Stomach (tissue), 9 donors: Measurements from ENCODE around the gene KRT17. TPM values are rescaled to one million over a fixed set of nuclear protein-coding genes. Genes with fewer than 3 reads are reported as not detected.
"Not testable (repeated sequence)": the region's sequence is repeated elsewhere in the genome, so short reads cannot be mapped to it uniquely, and the experiment has no call there.

ENCODE experiments used
- DNase-seq, 2 donors: peaks; one replicate each; pipeline versions ENCODE4 v3.0.0 to v3.0.0-alpha.2; 2013 to 2019
- H3K27ac ChIP-seq, 5 donors: fragments of 200-600 bp in 4 of 5; sonication (generic) in 4 of 5; one replicate each; pipeline ENCODE4 v1.5.1; 2013 to 2019; ENCODE audit warnings: mild to moderate bottlenecking in 1 of 5, moderate library complexity in 1 of 5
- H3K27me3 ChIP-seq, 3 donors: fragments of 200-600 bp; sonication (generic); one replicate each; pipeline ENCODE4 v1.5.1; 2017 to 2019; ENCODE audit warnings: mixed run types in 1 of 3
- H3K36me3 ChIP-seq, 4 donors: fragments of 200-600 bp; sonication (generic); 1 replicate in 3 of 4; 2 replicates in 1 of 4; pipeline ENCODE4 v1.5.1; 2016 to 2019
- H3K4me1 ChIP-seq, 4 donors: fragments of 200-600 bp; sonication (generic); one replicate each; pipeline ENCODE4 v1.5.1; 2016 to 2019
- H3K4me3 ChIP-seq, 4 donors: fragments of 200-600 bp; sonication (generic) in 3 of 4; one replicate each; pipeline ENCODE4 v1.5.1; 2016 to 2019; ENCODE audit warnings: mild to moderate bottlenecking in 1 of 4
- H3K9me3 ChIP-seq, 4 donors: fragments of 200-600 bp; sonication (generic); one replicate each; pipeline ENCODE4 v1.5.1; 2016 to 2019
- CTCF ChIP-seq, 7 experiments: fragments of 450-650 bp in 4 of 7; fragments of 200-600 bp in 3 of 7; sonication (generic) in 3 of 7; IDR thresholded peaks; one replicate each; pipeline ENCODE4 v1.5.1; 2016 to 2019; ENCODE audit warnings: antibody characterized with exemption in 7 of 7, control low read depth in 2 of 7, mild to moderate bottlenecking in 1 of 7
- EP300 ChIP-seq: sonication (generic); formaldehyde crosslinking; IDR thresholded peaks from one replicate; pipeline ENCODE4 v1.6.1; 2017; ENCODE audit warnings: antibody characterized with exemption
- POLR2A ChIP-seq, 4 donors: fragments of 450-650 bp; IDR thresholded peaks; one replicate each; pipeline ENCODE4 v1.6.1; 2016; ENCODE audit warnings: antibody characterized with exemption in 4 of 4, control low read depth in 2 of 4, mild to moderate bottlenecking in 1 of 4, moderate library complexity in 1 of 4
- POLR2AphosphoS5 ChIP-seq, 3 donors: sonication (generic); formaldehyde crosslinking; IDR thresholded peaks; one replicate each; pipeline ENCODE4 v1.6.1; 2016; ENCODE audit warnings: antibody characterized with exemption in 3 of 3
- WGBS, 5 donors: extraction: QIAGEN DNeasy Blood & Tissue Kit in 3 of 5; methylation state at CpG; one replicate each; pipeline versions ENCODE4 v1.1.5 to v1.1.7; 2013 to 2018; 5-methylcytosine and 5-hydroxymethylcytosine counted together
- intact Hi-C: fragments of 100-400 bp; cut with DNase I; formaldehyde crosslinking; loops from one replicate; pipeline ENCODE4 v1.15.1; 2023; ENCODE audit warnings: low total_unique reads
- polyA plus RNA-seq, 3 donors: library from polyadenylated mRNA; stranded (reverse); fragments of 200-250 nt; gene quantifications; one replicate each; pipeline ENCODE4 v1.2.3, GENCODE V29; 2013
- total RNA-seq, 5 donors: library from RNA; depleted of rRNA; stranded (reverse); fragments of >200 nt; gene quantifications; one replicate each; pipeline versions ENCODE4 v1.1.0 to v1.2.3, GENCODE V29; 2014 to 2016
- donor health status: healthy with polysubstance abuse.
- donor health status: Bipolar disorder and iron deficiency.
- donor health status: healthy.

The KRT17 gene
- total and polyA plus RNA-seq, 8 donors = 1.6 to 14.2 (median 6.0) TPM; not detected in 1

DNA sequence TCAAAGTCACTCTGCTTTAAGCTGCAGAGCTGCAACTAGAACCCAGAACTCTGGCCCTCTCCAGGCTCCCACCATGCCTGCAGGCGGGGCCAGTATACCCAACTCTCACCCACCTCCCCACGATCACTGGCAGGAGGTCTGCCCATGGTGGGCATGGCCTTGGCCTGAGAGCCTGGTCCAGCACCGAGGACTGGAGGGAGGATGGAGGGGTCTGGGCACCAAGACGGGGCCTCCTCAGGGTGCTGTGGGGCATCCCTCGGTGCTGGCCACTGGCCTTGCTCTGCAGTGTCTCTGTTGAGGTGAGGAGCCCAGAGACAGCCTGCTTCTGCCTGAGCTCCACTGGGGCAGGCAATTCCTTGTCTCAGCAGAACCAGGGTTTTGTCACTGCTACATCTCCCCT is 10.3 kb downstream of the KRT17 start:
- DNase-seq = no peak
- H3K4me1 ChIP-seq = no peaks in the 10 kb centered on the region
- no peaks in the 10 kb centered on the region for H3K9me3 ChIP-seq
- H3K4me3 ChIP-seq = no peak overlapping the region
- no peaks in the 10 kb centered on the region for H3K36me3 ChIP-seq
- WGBS, 5 donors = 67 to 91% (median 87%) methylated on average over 3 to 5 of the region's 5 CpGs
- peaks cover 0 to 86% (median 3%) of the 10 kb centered on the region in 3 donors for H3K27me3 ChIP-seq
- H3K27ac ChIP-seq = no peak overlapping the region
- TF ChIP-seq CTCF (IDR thresholded peaks at IDR 0.05) (no peak), POLR2A (IDR thresholded peaks at IDR 0.05) (no peak), EP300 (no peak)
- intact Hi-C loops = no loop called here

DNA sequence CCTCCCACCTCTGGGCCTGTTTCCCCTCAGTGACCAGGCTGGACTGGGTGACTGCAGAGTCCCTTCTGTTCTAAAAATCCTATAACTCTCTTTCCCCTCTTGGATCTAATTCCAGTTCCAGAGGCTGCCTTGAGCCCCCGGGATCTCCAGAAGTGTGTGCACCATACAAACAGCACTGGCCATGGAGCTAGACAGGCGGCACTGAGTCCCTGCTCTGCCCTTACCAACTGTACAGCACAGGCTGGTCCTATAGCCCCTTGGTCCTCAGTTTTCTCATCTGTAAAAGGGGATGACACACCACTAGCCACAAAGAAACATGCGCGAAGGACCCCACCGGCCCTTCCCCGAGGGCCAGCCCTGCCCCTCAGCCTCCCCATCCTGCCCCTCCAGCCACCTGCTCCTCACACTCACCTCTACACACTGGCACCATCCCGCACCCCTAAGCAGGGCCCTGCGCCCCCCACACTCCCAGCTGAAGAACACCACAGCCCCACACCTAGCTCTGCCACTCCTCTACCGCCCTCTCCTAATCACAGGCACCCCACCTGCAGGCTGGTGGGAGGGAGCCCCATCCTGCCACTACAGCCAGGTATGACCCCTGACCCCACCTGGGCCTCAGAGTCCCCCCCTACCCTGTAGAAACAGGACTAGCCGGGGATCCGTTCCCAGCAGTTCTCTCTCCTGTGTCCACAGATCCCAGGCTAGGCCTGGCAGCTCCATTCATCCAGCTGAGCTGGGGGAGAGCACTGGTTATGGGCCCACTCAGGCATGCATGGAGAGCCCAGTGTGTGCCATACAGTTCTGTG is 10.9 kb downstream of the KRT17 start:
- TF ChIP-seq POLR2A (IDR thresholded peaks at IDR 0.05) (no peak), POLR2AphosphoS5 (IDR thresholded peaks at IDR 0.05) (no peak)
- H3K4me1 ChIP-seq = no peaks in the 10 kb centered on the region
- whole genome bisulfite sequencing, 5 donors = 66 to 89% (median 84%) methylated on average over 7 to 11 of the region's 11 CpGs
- intact Hi-C loops = no loop called here
- no peak overlapping the region for H3K27ac ChIP-seq
- no peak overlapping the region for H3K4me3 ChIP-seq
- H3K27me3 ChIP-seq = peaks cover 0 to 80% (median 3%) of the 10 kb centered on the region in 3 donors
- H3K9me3 ChIP-seq = no peaks in the 10 kb centered on the region
- DNase-seq = no peak
- H3K36me3 ChIP-seq = no peaks in the 10 kb centered on the region

GRCh38 chr17:41612376-41613160 is 11.8 kb downstream of the KRT17 start, which contains the start of gene KRT16:
TSS of gene KRT16 (minus strand) at chr17:41612767. CDS start at chr17:41612688, 79 bp downstream.
- H3K36me3 ChIP-seq, DNase-seq, H3K4me3 ChIP-seq, H3K9me3 ChIP-seq, intact Hi-C loops, H3K4me1 ChIP-seq, H3K27ac ChIP-seq: not testable (repeated sequence)
- WGBS, 5 donors = 64 to 79% (median 78%) methylated on average over 25 to 31 of the region's 31 CpGs
- peaks cover 0 to 72% (median 3%) of the 10 kb centered on the region in 3 donors for H3K27me3 ChIP-seq

- TF ChIP-seq POLR2AphosphoS5 (IDR thresholded peaks at IDR 0.05) (no peak), EP300 (no peak), POLR2A (IDR thresholded peaks at IDR 0.05) (no peak), CTCF (IDR thresholded peaks at IDR 0.05) (no peak)
- Histone ChIP-seq H3K9me3 (peaks cover 0 to 18% (median 12%) of the 10 kb centered on the region in 4 donors), H3K4me3 (no peak overlapping the region), H3K4me1 (no peaks in the 10 kb centered on the region), H3K27me3 (peaks cover 0 to 59% (median 6%) of the 10 kb centered on the region in 3 donors), H3K27ac (no peak overlapping the region), H3K36me3 (no peaks in the 10 kb centered on the region)
- DNase-seq = no peak
- intact Hi-C loops = no loop called here
- 82 to 95% (median 88%) methylated on average over 23 to 25 of the region's 25 CpGs for WGBS, 5 donors
Measured at GRCh38 chr17:41610965-41611640, 13.3 kb downstream of the KRT17 start.

DNA sequence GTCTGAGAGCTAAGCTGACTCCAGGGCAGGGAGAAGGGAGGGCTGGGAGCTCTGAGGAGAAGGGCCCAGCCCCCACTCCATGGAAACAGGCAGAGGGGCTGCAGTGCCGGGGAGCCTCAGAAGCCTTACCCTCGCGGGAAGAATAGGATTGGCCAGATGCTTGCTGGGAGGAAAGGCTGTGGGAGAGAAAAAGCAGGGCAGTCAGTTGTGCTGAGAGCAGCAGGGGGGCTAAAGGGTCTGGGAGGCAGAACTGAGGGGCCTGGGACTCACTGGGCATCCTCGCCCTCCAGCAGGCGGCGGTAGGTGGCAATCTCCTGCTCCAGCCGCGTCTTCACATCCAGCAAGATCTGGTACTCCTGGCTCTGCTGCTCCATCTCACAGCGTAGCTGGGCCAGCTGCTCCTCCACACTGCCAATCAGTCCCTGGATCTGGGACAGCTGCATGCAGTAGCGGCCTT is 14.3 kb downstream of the KRT17 start:
- DNase-seq, H3K4me3 ChIP-seq, H3K27ac ChIP-seq, H3K4me1 ChIP-seq, H3K36me3 ChIP-seq, intact Hi-C loops: not testable (repeated sequence)
- Histone ChIP-seq H3K27me3 (peaks cover 0 to 56% (median 3%) of the 10 kb centered on the region in 3 donors), H3K9me3 (peaks cover 0 to 19% (median 15%) of the 10 kb centered on the region in 4 donors)
- WGBS, 5 donors = 9 to 33% (median 24%) methylated on average over 3 to 10 of the region's 10 CpGs

- 64 to 95% (median 69%) methylated on average over 4 of the region's 4 CpGs for WGBS, 5 donors
- intact Hi-C loops, H3K4me3 ChIP-seq, H3K4me1 ChIP-seq, DNase-seq, H3K27ac ChIP-seq, H3K36me3 ChIP-seq: not testable (repeated sequence)
- H3K9me3 ChIP-seq = peaks cover 0 to 19% (median 15%) of the 10 kb centered on the region in 4 donors
- peaks cover 0 to 32% (median 3%) of the 10 kb centered on the region in 3 donors for H3K27me3 ChIP-seq
Measured at GRCh38 chr17:41606930-41607329, 17.4 kb downstream of the KRT17 start.
